ENCODE results near the gene GPSM1.
"Not testable (repeated sequence)": the region's sequence is repeated elsewhere in the genome, so short reads cannot be mapped to it uniquely, and the experiment has no call there.

The GPSM1 gene

GRCh38 chr9:136401173-136401922 lies 74.0 kb downstream of the GPSM1 start:
- no peak for DNase-seq

GRCh38 chr9:136402067-136402466 lies 74.7 kb downstream of the GPSM1 start:
- no peak for DNase-seq

GRCh38 chr9:136403538-136403914 lies 76.2 kb downstream of the GPSM1 start:
- no peak for DNase-seq

GRCh38 chr9:136403915-136404800 lies 76.8 kb downstream of the GPSM1 start:
- DNase-seq, result no peak

- no peak for DNase-seq
Measured at GRCh38 chr9:136404801-136405136, 77.4 kb downstream of the GPSM1 start.

GRCh38 chr9:136405481-136405880 lies 78.1 kb downstream of the GPSM1 start:
- no peak for DNase-seq

GRCh38 chr9:136405904-136406303 lies 78.6 kb downstream of the GPSM1 start:
- DNase-seq, result not testable (repeated sequence)

GRCh38 chr9:136407061-136407460 lies 79.7 kb downstream of the GPSM1 start:
- not testable (repeated sequence) for DNase-seq

GRCh38 chr9:136407911-136408310 lies 80.6 kb downstream of the GPSM1 start:
- no peak for DNase-seq
